Measurements from ENCODE around the gene MPST.
A peak's percentile ranks its signal among the peaks of the same experiment; 100 is the strongest.

MPST gene

GRCh38 chr22:37036655-37037377 lies 17.3 kb downstream of the MPST start:
- TF ChIP-seq CTCF (conservative IDR thresholded peaks at IDR 0.05; ENCODE audit: low read length) = no peak
- no peak overlapping the region for H3K4me3 ChIP-seq (ENCODE audit: low read length)
- DNase-seq (ENCODE audit: low read depth) = no peak

- no peak overlapping the region for H3K4me3 ChIP-seq (ENCODE audit: low read length)
- no peak for TF ChIP-seq CTCF (conservative IDR thresholded peaks at IDR 0.05; ENCODE audit: low read length)
- DNase-seq (ENCODE audit: low read depth) = no peak
Observed at GRCh38 chr22:37037669-37038068, 18.1 kb downstream of the MPST start.

- no peak overlapping the region for H3K4me3 ChIP-seq (ENCODE audit: low read length)
- no peak for TF ChIP-seq CTCF (conservative IDR thresholded peaks at IDR 0.05; ENCODE audit: low read length)
- no peak for DNase-seq (ENCODE audit: low read depth)
Observed at GRCh38 chr22:37039466-37039865, 19.9 kb downstream of the MPST start.

GRCh38 chr22:37043209-37043827 lies 23.8 kb downstream of the MPST start:
- TF ChIP-seq CTCF (conservative IDR thresholded peaks at IDR 0.05; ENCODE audit: low read length) = no peak
- H3K4me3 ChIP-seq (ENCODE audit: low read length) = no peak overlapping the region
- DNase-seq (ENCODE audit: low read depth) = no peak

- TF ChIP-seq CTCF (conservative IDR thresholded peaks at IDR 0.05; ENCODE audit: low read length) = peak; percentile 51
- peak; percentile 25 for DNase-seq (ENCODE audit: low read depth)
- H3K4me3 ChIP-seq (ENCODE audit: low read length) = no peak overlapping the region
Observed at GRCh38 chr22:37043828-37044538, 24.4 kb downstream of the MPST start.

GRCh38 chr22:37044634-37045625 lies 25.4 kb downstream of the MPST start:
- no peak for DNase-seq (ENCODE audit: low read depth)
- H3K4me3 ChIP-seq (ENCODE audit: low read length) = no peak overlapping the region
- TF ChIP-seq CTCF (conservative IDR thresholded peaks at IDR 0.05; ENCODE audit: low read length) = no peak
